ENCODE results near the gene ZNHIT3. TPM values are rescaled to one million over a fixed set of nuclear protein-coding genes. Genes with fewer than 3 reads are reported as not detected.

Gene ZNHIT3
- total and polyA plus RNA-seq, 10 of the 15 experiments (the other 5 are each of a cell fraction or from before 2014, with no cell fraction given) = 34.1 to 128 (median 55.6) TPM

DNA sequence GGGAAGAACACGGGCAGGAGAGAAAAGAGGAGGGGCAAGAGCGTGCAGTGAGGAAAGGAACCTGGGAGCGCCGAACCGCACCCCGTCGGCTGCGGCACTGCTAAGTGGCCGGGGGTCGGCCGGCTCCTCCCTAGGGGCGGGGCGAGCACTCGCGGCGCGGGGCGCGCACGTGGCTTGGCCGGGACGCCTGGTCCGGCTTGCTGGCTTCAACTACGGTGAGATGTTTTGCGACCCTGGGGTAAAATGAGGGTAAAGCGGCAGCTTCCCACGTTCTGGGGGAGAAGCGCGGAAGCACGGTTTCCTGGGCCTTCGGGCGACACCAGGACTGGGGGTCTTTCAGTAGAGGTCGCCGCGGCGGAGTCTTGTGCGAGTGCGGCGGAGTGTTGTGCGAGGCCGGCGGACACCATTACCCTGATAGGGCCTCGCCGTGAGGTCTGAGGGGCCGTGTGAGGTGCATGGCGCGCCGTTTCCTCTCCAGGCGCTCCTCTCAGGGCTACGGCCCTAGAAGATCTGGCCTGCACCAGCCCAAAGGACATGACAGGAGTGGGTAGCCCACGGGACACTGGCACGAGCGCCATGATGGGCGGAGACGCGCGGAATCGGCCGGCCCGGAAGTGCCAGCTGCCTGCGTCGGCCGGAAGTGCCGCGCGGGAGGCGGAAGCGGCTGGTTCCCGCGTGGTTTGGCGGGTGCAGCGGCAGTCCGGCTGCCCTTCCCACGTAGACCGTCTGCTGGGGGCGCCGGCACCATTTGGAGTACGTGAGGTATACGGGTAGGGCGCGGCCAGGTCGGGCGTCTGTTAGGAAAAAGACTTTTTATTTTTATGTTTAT is 48.6 kb downstream of the ZNHIT3 start, which contains the start of the genes MYO19 and PIGW:
Gene MYO19, minus strand, starts transcription at position 29 of the 829 bp plus-strand sequence. CDS start 2,330 bp downstream, outside the sequence.
Gene PIGW, plus strand, starts transcription at position 148 of the 829 bp plus-strand sequence. CDS start 2,115 bp downstream, outside the sequence.
- intact Hi-C loops (cut with micrococcal nuclease; ENCODE audit: unreplicated experiment) (loop anchor here (2.0 kb wide), 1 partner anchor 48 kb away; the partner anchor contains the start of gene ZNHIT3), in situ Hi-C loops (cut with MboI) (no loop called here)
- no peaks in the 10 kb centered on the region for H4K20me1 ChIP-seq (ENCODE audit: control insufficient read depth, insufficient read depth)
- H3K27ac ChIP-seq (ENCODE audit: control insufficient read depth, insufficient read depth) = peak within 1 kb of the TSS; percentile 98
- BruUV-seq (replicated peaks) = no TSS peak
- peak within 1 kb of the TSS; percentile 98 for H3K9ac ChIP-seq (ENCODE audit: control insufficient read depth, insufficient read depth, low read length)
- peaks cover 4 to 17% of the 10 kb centered on the region in 2 experiments for H3K36me3 ChIP-seq (ENCODE audit: control insufficient read depth in 2 of 2, insufficient read depth in 2 of 2, low read length in 1 of 2)
- no peak for FAIRE-seq
- ChIA-PET CTCF (interaction anchor here (0.6 to 4.0 kb wide), 18 partner anchors 9 to 603 kb away, joined by 3 to 15 read pairs (median 4); partner anchors contain the start of genes MRM1 and ZNHIT3), SMC1A (ENCODE audit: uncharacterized antibody, unreplicated experiment) (interaction anchor here (1.2 to 3.9 kb wide), 3 partner anchors 14 to 67 kb away, joined by 3 to 23 read pairs (median 5); partner anchors contain the start of gene MRM1), POLR2A (interaction anchor here (1.0 to 3.2 kb wide), 7 partner anchors 9 to 419 kb away, joined by 3 to 18 read pairs (median 6); partner anchors contain the start of gene MRM1), RAD21 (ENCODE audit: unreplicated experiment) (interaction anchor here (0.6 to 3.0 kb wide), 7 partner anchors 9 to 587 kb away, joined by 3 to 28 read pairs (median 3); partner anchors contain the start of gene MRM1)
- DNase-seq (ENCODE audit: low read depth, low spot score) = peak; percentile 66
- peak within 1 kb of the TSS; percentile 81 for H3K4me3 ChIP-seq
- peaks cover 9% of the 10 kb centered on the region for H3K4me1 ChIP-seq (ENCODE audit: control insufficient read depth, insufficient read depth, low read length)
- H3K9me3 ChIP-seq (replicated peaks; ENCODE audit: control insufficient read depth, insufficient read depth, low read length) = no peaks in the 10 kb centered on the region
- ATAC-seq = peak; percentile 91
- peak within 1 kb of the TSS; percentile 93 for H2AFZ ChIP-seq (ENCODE audit: control insufficient read depth, low read depth, low read length)
- H3K27me3 ChIP-seq (replicated peaks in 1 of 2; ENCODE audit: control insufficient read depth in 2 of 2, insufficient read depth in 2 of 2, low read length in 1 of 2) = no peaks in the 10 kb centered on the region
- peaks cover 29% of the 10 kb centered on the region for H3K79me2 ChIP-seq (ENCODE audit: control insufficient read depth, insufficient read depth, low read length)
- peak within 1 kb of the TSS; percentile 100 for H3K4me2 ChIP-seq (ENCODE audit: control insufficient read depth, insufficient read depth)
- 1% methylated on average over 83 of the region's 83 CpGs for WGBS (ENCODE audit: insufficient coverage, insufficient replicate concordance, low lambda C conversion rate, missing lambda C conversion rate)
- TF ChIP-seq, protein P1, sequence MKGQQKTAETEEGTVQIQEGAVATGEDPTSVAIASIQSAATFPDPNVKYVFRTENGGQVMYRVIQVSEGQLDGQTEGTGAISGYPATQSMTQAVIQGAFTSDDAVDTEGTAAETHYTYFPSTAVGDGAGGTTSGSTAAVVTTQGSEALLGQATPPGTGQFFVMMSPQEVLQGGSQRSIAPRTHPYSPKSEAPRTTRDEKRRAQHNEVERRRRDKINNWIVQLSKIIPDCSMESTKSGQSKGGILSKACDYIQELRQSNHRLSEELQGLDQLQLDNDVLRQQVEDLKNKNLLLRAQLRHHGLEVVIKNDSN (IDR thresholded peaks at IDR 0.05; ENCODE audit: borderline replicate concordance, extremely low read length, insufficient read depth, low read depth, low read length) = peak; percentile 70
- TF ChIP-seq EED (IDR thresholded peaks at IDR 0.05; ENCODE audit: low read depth) (no peak), HCFC1 (IDR thresholded peaks at IDR 0.05; ENCODE audit: low read length) (peak; percentile 66), RELA (IDR thresholded peaks at IDR 0.05; ENCODE audit: borderline replicate concordance, partially characterized antibody) (peak; percentile 14), MYC (IDR thresholded peaks at IDR 0.05; ENCODE audit: insufficient read depth, insufficient read length, insufficient replicate concordance, low read length, severe bottlenecking) (peak; percentile 99), MXI1 (IDR thresholded peaks at IDR 0.05; ENCODE audit: low read depth, low read length) (peak; percentile 98), POLR2AphosphoS5 (IDR thresholded peaks at IDR 0.05; ENCODE audit: low read length) (peak; percentile 98), GABPA (IDR thresholded peaks at IDR 0.05; ENCODE audit: low read depth) (peak; percentile 89), IKZF1 (conservative IDR thresholded peaks at IDR 0.05) (peak; percentile 73), CHD2 (IDR thresholded peaks at IDR 0.05; ENCODE audit: borderline replicate concordance, low read depth, low read length) (peak; percentile 99), RUNX3 (IDR thresholded peaks at IDR 0.05; ENCODE audit: low read length) (peak; percentile 24; the same call in 1 of the 2 replicates), LARP7 (IDR thresholded peaks at IDR 0.05) (peak; percentile 67; the same call in 1 of the 2 replicates)
- TF ChIP-seq, protein P2, sequence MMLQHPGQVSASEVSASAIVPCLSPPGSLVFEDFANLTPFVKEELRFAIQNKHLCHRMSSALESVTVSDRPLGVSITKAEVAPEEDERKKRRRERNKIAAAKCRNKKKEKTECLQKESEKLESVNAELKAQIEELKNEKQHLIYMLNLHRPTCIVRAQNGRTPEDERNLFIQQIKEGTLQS (IDR thresholded peaks at IDR 0.05; ENCODE audit: borderline replicate concordance, extremely low read depth, low read depth, low read length) = no peak
- TF ChIP-seq, protein P3, sequence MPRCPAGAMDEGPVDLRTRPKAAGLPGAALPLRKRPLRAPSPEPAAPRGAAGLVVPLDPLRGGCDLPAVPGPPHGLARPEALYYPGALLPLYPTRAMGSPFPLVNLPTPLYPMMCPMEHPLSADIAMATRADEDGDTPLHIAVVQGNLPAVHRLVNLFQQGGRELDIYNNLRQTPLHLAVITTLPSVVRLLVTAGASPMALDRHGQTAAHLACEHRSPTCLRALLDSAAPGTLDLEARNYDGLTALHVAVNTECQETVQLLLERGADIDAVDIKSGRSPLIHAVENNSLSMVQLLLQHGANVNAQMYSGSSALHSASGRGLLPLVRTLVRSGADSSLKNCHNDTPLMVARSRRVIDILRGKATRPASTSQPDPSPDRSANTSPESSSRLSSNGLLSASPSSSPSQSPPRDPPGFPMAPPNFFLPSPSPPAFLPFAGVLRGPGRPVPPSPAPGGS (IDR thresholded peaks at IDR 0.05; ENCODE audit: borderline replicate concordance, insufficient read depth, low read depth, low read length, poor library complexity, severe bottlenecking) = peak; percentile 27
- TF ChIP-seq, protein P4, sequence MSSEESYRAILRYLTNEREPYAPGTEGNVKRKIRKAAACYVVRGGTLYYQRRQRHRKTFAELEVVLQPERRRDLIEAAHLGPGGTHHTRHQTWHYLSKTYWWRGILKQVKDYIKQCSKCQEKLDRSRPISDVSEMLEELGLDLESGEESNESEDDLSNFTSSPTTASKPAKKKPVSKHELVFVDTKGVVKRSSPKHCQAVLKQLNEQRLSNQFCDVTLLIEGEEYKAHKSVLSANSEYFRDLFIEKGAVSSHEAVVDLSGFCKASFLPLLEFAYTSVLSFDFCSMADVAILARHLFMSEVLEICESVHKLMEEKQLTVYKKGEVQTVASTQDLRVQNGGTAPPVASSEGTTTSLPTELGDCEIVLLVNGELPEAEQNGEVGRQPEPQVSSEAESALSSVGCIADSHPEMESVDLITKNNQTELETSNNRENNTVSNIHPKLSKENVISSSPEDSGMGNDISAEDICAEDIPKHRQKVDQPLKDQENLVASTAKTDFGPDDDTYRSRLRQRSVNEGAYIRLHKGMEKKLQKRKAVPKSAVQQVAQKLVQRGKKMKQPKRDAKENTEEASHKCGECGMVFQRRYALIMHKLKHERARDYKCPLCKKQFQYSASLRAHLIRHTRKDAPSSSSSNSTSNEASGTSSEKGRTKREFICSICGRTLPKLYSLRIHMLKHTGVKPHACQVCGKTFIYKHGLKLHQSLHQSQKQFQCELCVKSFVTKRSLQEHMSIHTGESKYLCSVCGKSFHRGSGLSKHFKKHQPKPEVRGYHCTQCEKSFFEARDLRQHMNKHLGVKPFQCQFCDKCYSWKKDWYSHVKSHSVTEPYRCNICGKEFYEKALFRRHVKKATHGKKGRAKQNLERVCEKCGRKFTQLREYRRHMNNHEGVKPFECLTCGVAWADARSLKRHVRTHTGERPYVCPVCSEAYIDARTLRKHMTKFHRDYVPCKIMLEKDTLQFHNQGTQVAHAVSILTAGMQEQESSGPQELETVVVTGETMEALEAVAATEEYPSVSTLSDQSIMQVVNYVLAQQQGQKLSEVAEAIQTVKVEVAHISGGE (CRISPR knock-in tag; IDR thresholded peaks at IDR 0.05) = peak; percentile 40; the same call in 1 of the 2 replicates
